Measurements from ENCODE around the gene AQP4.

Gene AQP4

GRCh38 chr18:26839609-26840008, 25.9 kb downstream of the AQP4 start:
- DNase-seq, result no peak

DNA sequence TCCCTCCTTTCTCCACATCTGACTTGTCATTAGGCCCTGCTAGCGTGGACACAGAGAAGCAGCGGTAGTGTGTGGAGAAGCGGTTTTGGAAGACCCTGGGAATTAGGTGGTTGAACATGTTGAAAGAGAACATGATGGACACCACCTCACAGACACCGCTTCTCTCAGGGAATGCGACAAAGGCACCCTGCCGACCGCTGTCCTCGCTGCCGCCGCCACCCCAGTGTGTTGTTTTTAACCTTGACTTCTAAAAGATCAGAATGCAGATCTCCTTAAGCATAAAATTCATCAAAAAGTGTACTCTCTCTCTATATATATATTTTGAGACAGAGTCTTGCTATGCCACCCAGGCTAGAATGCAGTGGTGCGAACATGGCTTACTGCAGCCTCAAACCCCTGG, 33.2 kb downstream of the AQP4 start:
- DNase-seq, result no peak

DNA sequence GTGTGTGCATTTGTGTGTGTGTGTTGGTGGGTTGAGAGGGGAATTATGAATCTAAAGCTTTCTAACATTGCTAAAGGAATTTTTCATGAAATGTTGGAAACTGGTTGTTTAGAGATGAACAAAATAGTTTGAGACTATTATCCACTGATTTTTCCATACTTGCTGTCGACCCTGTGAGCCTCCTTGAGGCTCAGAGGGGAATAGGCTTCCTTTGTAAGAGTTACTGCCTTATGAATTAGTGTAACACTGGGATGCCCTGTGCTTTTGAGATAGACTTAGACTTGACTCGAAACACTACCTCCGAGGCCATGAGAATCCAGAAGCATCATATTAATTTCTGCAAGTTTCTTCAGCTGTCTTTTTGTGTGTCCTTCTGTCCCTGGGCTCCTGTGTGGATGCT, 37.9 kb downstream of the AQP4 start:
- no peak for DNase-seq

GRCh38 chr18:26826656-26827235, 38.8 kb downstream of the AQP4 start:
- DNase-seq, result no peak

DNA sequence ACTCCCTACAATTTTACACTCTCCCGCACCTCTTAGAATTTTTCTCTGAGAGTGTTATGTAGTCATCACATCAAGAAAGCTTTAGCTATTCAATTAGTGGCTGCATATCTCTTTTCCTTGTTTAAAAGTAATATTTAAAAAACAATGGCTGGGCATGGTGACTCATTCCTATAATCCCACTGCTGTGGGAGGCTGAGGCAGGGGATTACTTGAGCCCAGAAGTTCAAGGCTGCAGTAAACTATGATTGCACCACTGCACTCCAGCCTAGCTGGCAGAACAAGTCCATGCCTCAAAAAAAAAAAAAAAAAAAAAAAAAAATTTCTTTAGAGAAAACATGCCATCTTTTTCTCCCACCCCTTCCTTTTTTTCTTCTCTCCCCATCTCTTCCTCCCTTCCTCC, 44.3 kb downstream of the AQP4 start:
- DNase-seq, result no peak

- no peak for DNase-seq
These were observed 46.5 kb downstream of the AQP4 start for GRCh38 chr18:26819046-26819445.

DNA sequence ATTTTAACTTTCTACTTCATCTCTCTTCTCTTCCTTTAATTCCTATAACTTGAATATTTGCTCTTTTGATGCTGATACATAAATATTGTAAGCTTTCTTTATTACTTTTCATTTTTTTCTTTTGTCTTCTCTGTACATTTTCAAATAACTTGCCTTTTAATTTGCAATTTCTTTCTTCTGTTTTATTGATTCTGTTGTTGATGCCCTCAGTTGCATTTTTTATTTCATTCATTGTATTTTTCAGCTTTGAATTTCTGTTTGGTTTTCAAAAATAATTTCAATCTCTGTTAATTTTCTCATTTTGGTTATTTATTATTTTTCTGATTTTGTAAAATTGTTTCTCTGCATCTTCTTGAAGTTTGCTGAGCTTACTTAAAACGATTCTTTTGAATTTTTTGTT, 47.0 kb downstream of the AQP4 start:
- no peak for DNase-seq

- peak; percentile 30 to 42 for DNase-seq
These were observed 52.5 kb downstream of the AQP4 start for GRCh38 chr18:26813043-26813442.

DNA sequence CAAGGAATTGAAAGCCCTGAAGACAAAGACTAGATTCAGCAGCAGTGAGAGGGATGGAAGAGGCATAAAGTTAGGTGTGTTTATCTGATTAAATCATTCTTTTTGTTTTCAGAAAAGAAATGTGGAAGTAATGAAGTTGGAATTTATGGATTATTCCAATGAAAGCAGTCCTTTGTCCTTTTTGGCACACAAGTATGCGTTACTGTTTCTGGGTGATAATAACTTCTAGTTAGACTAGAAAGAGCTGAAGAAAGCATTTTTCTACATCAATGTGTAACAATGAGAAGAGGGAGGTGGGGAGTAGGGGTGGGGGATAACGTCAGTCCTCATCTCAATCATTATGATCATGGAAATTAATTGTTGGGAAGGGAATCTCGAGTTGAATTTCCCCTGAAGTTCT, 53.0 kb downstream of the AQP4 start:
- no peak for DNase-seq

- DNase-seq, result no peak
These were observed 56.2 kb downstream of the AQP4 start for GRCh38 chr18:26809346-26809745.

GRCh38 chr18:26806224-26806623, 59.3 kb downstream of the AQP4 start:
- no peak for DNase-seq

- DNase-seq, result peak in 1 of 2 experiments; percentile 8
These were observed 61.0 kb downstream of the AQP4 start for GRCh38 chr18:26804519-26804918.

DNA sequence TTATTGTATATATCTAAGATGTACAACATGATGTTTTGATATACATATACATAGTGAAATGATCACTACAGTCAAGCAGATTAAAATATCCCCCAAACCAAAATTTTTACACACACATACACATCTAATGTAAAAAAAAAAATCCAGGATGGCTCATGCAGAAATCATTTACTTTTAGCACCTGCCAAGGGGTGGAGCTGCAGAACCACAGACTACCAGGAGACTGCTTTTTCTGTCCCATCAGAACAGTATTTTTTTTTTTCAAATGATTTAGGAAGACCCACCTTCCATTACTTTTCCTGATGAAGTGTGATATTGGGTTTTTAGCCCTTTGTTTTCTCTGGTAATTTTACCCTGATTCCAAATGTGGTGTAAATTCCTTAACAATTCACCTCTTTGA, 61.9 kb downstream of the AQP4 start:
- DNase-seq, result no peak

- no peak for DNase-seq
These were observed 62.9 kb downstream of the AQP4 start for GRCh38 chr18:26802330-26803200.

All from NCI-H1930 (cell line).